ENCODE measurements around the gene PPP1R2. TPM values are rescaled to one million over a fixed set of nuclear protein-coding genes. Genes with fewer than 3 reads are reported as not detected.

The PPP1R2 gene
- polyA plus RNA-seq, 1 of the 3 experiments (the other 2 are of a cell fraction) = 8.1 TPM

GRCh38 chr3:195550723-195551122, 7.6 kb upstream of the PPP1R2 start:
- no peak overlapping the region for H3K4me2 ChIP-seq
- no peak overlapping the region for H3K4me3 ChIP-seq (ENCODE audit: low read depth in 2 of 2, low read length in 1 of 2)
- H3K27ac ChIP-seq (ENCODE audit: low read depth in 2 of 2, low read length in 1 of 2) = no peak overlapping the region
- H3K9me3 ChIP-seq = no peaks in the 10 kb centered on the region
- H3K27me3 ChIP-seq (ENCODE audit: insufficient read depth) = 0 out of 2 replicates have a peak, but pooled peaks cover 12% of the 10 kb centered on the region
- no peaks in the 10 kb centered on the region for H3K79me2 ChIP-seq (ENCODE audit: insufficient read depth)
- no peak overlapping the region for H2AFZ ChIP-seq (ENCODE audit: low read depth)
- WGBS (ENCODE audit: low lambda C conversion rate) = 78% methylated on average over 4 of the region's 4 CpGs
- ChIA-PET CTCF (interaction anchor here (0.9 to 1.3 kb wide), 3 partner anchors 17 to 344 kb away, joined by 3 to 4 read pairs (median 4); partner anchors contain the start of gene XXYLT1), POLR2A (no interaction called here)
- H3F3A ChIP-seq (replicated peaks; ENCODE audit: insufficient read depth) = peaks cover 14% of the 10 kb centered on the region
- no peak overlapping the region for H3K9ac ChIP-seq
- H3K36me3 ChIP-seq (replicated peaks in 1 of 2; ENCODE audit: control insufficient read depth in 1 of 2, insufficient read depth in 2 of 2, low read length in 1 of 2) = no peaks in the 10 kb centered on the region
- H4K20me1 ChIP-seq (ENCODE audit: insufficient read depth) = no peaks in the 10 kb centered on the region
- no peak for TF ChIP-seq NRF1 (IDR thresholded peaks at IDR 0.05; ENCODE audit: low read depth, low read length)
- TF ChIP-seq FOXM1 (IDR thresholded peaks at IDR 0.05; ENCODE audit: low read depth) = no peak
- no peak for TF ChIP-seq FOSL2 (IDR thresholded peaks at IDR 0.05; ENCODE audit: borderline replicate concordance, low read depth)
- no peak for TF ChIP-seq RFX5 (IDR thresholded peaks at IDR 0.05; ENCODE audit: low read length)
- TF ChIP-seq POLR2AphosphoS5 (IDR thresholded peaks at IDR 0.05; ENCODE audit: low read depth, low read length) = no peak
- TF ChIP-seq ZBTB33 (IDR thresholded peaks at IDR 0.05; ENCODE audit: borderline replicate concordance, low read depth) = no peak
- TF ChIP-seq RAD21 (IDR thresholded peaks at IDR 0.05; ENCODE audit: low read length) = no peak
- no peak for TF ChIP-seq IRF3 (IDR thresholded peaks at IDR 0.05; ENCODE audit: low read depth, low read length)
- no peak for TF ChIP-seq EP300 (IDR thresholded peaks at IDR 0.05; ENCODE audit: borderline replicate concordance in 1 of 2, low read depth in 1 of 2, low read length in 1 of 2)
- TF ChIP-seq CHD2 (IDR thresholded peaks at IDR 0.05; ENCODE audit: low read length, partially characterized antibody) = no peak
- TF ChIP-seq GABPA (IDR thresholded peaks at IDR 0.05; ENCODE audit: low read depth) = no peak
- no peak for TF ChIP-seq RXRA (IDR thresholded peaks at IDR 0.05; ENCODE audit: borderline replicate concordance, low read depth)
- TF ChIP-seq YY1 (IDR thresholded peaks at IDR 0.05; ENCODE audit: low read depth) = no peak
- no peak for TF ChIP-seq TCF12 (IDR thresholded peaks at IDR 0.05)
- no peak for TF ChIP-seq FOXJ3 (CRISPR knock-in tag; IDR thresholded peaks at IDR 0.05)
- no peak for TF ChIP-seq SMC3 (IDR thresholded peaks at IDR 0.05; ENCODE audit: low read depth, low read length)
- no peak for TF ChIP-seq RCOR1 (IDR thresholded peaks at IDR 0.05; ENCODE audit: low read length)
- TF ChIP-seq CTCF (IDR thresholded peaks at IDR 0.05) = no peak
- no peaks in the 10 kb centered on the region for H3K9me2 ChIP-seq
- H3K4me1 ChIP-seq (ENCODE audit: control insufficient read depth in 1 of 2, insufficient read depth in 2 of 2, low read depth in 1 of 2, low read length in 1 of 2) = peaks cover 3 to 12% of the 10 kb centered on the region in 2 experiments; a peak in 3 of 4 replicates
- DNase-seq = no peak

Measured in SK-N-SH (cell line).